Lower lobe of right lung (tissue), 2 donors: ENCODE data around the gene CNTN4. TPM values are rescaled to one million over a fixed set of nuclear protein-coding genes. Genes with fewer than 3 reads are reported as not detected.

Experiments used
- ATAC-seq, 2 donors: fragments of 200-7000 bp; cut with Tn5 transposase; one replicate each; pipeline ENCODE4 v1.9.1; 2020 to 2022; ENCODE audit warnings: mild to moderate bottlenecking in 2 of 2, moderate library complexity in 2 of 2
- DNase-seq: peaks from one replicate; pipeline ENCODE4 v3.0.0-alpha.2; 2020
- H3K27ac ChIP-seq: fragments of 200-600 bp; one replicate; pipeline ENCODE4 v1.8.0; 2022
- H3K27me3 ChIP-seq: fragments of 200-600 bp; one replicate; pipeline ENCODE4 v1.8.0; 2022; ENCODE audit warnings: low read depth
- H3K36me3 ChIP-seq: fragments of 200-600 bp; one replicate; pipeline ENCODE4 v1.8.0; 2022; ENCODE audit warnings: mild to moderate bottlenecking
- H3K4me1 ChIP-seq: fragments of 200-600 bp; one replicate; pipeline ENCODE4 v1.8.0; 2022
- H3K4me3 ChIP-seq: fragments of 200-600 bp; one replicate; pipeline ENCODE4 v1.8.0; 2022; ENCODE audit warnings: mild to moderate bottlenecking
- H3K9me3 ChIP-seq: fragments of 200-600 bp; one replicate; pipeline ENCODE4 v1.8.0; 2022
- CTCF ChIP-seq: fragments of 200-600 bp; IDR thresholded peaks from one replicate; pipeline ENCODE4 v1.8.0; 2022; ENCODE audit warnings: antibody characterized with exemption, mild to moderate bottlenecking
- intact Hi-C: fragments of 100-400 bp; cut with DNase I; formaldehyde crosslinking; loops from one replicate; pipeline ENCODE4 v1.11.0; 2022
- total RNA-seq: library from RNA; stranded (reverse); fragmentation: NEBNext Ultra II Directional; extraction: Animal tissue kit (Norgen Biotek cat#: 25700); gene quantifications from one replicate; pipeline ENCODE4 v1.2.1, GENCODE V29; 2021
- donor health status: DM: no; HTN: yes; CAD: no; lungs with severe emphysema.

Gene CNTN4
- total RNA-seq, 1 donor from 2014 or later = 10.4 TPM

- intact Hi-C loops = no loop called here
- H3K27me3 ChIP-seq = no peaks in the 10 kb centered on the region
- H3K27ac ChIP-seq = no peak overlapping the region
- ATAC-seq (no peak), DNase-seq (no peak)
- no peak overlapping the region for H3K4me3 ChIP-seq
- TF ChIP-seq CTCF = no peak
- no peaks in the 10 kb centered on the region for H3K36me3 ChIP-seq
- no peaks in the 10 kb centered on the region for H3K4me1 ChIP-seq
- H3K9me3 ChIP-seq = no peaks in the 10 kb centered on the region
Measured at GRCh38 chr3:2697589-2697988, 598.9 kb downstream of the CNTN4 start.

- DNase-seq (no peak), ATAC-seq (no peak)
- no peak overlapping the region for H3K4me3 ChIP-seq
- no peak overlapping the region for H3K27ac ChIP-seq
- no peaks in the 10 kb centered on the region for H3K4me1 ChIP-seq
- H3K27me3 ChIP-seq = no peaks in the 10 kb centered on the region
- H3K36me3 ChIP-seq = no peaks in the 10 kb centered on the region
- H3K9me3 ChIP-seq = no peaks in the 10 kb centered on the region
- intact Hi-C loops = no loop called here
- no peak for TF ChIP-seq CTCF
Measured at GRCh38 chr3:2701471-2701870, 602.8 kb downstream of the CNTN4 start.

- TF ChIP-seq CTCF = no peak
- H3K4me1 ChIP-seq = no peaks in the 10 kb centered on the region
- H3K9me3 ChIP-seq = no peaks in the 10 kb centered on the region
- no peaks in the 10 kb centered on the region for H3K36me3 ChIP-seq
- no peak overlapping the region for H3K4me3 ChIP-seq
- no peak for ATAC-seq
- no peak for DNase-seq
- intact Hi-C loops = no loop called here
- no peaks in the 10 kb centered on the region for H3K27me3 ChIP-seq
- H3K27ac ChIP-seq = no peak overlapping the region
Measured at GRCh38 chr3:2706144-2706835, 607.6 kb downstream of the CNTN4 start.

- Histone ChIP-seq H3K9me3 (no peaks in the 10 kb centered on the region), H3K4me3 (no peak overlapping the region), H3K4me1 (no peaks in the 10 kb centered on the region), H3K27ac (no peak overlapping the region), H3K36me3 (no peaks in the 10 kb centered on the region), H3K27me3 (no peaks in the 10 kb centered on the region)
- ATAC-seq = no peak
- TF ChIP-seq CTCF = no peak
- no peak for DNase-seq
- intact Hi-C loops = no loop called here
Measured at GRCh38 chr3:2706836-2707210, 608.2 kb downstream of the CNTN4 start.

- DNase-seq (no peak), ATAC-seq (no peak)
- intact Hi-C loops = no loop called here
- no peak for TF ChIP-seq CTCF
- H3K4me1 ChIP-seq = no peaks in the 10 kb centered on the region
- no peaks in the 10 kb centered on the region for H3K27me3 ChIP-seq
- H3K27ac ChIP-seq = no peak overlapping the region
- no peaks in the 10 kb centered on the region for H3K36me3 ChIP-seq
- H3K9me3 ChIP-seq = no peaks in the 10 kb centered on the region
- H3K4me3 ChIP-seq = no peak overlapping the region
Measured at GRCh38 chr3:2711081-2711480, 612.4 kb downstream of the CNTN4 start.
